Gastrocnemius medialis (tissue), 4 donors: ENCODE data around the gene DUOXA2.

Experiments
- CTCF ChIP-seq, 5 experiments: fragments of 450-650 bp in 3 of 5; fragments of 200-600 bp in 2 of 5; sonication (generic) in 2 of 5; IDR thresholded peaks in 4 of 5; conservative IDR thresholded peaks in 1 of 5; 1 replicate in 4 of 5; 2 replicates in 1 of 5; pipeline ENCODE4 v1.5.1; 2016 to 2019; ENCODE audit warnings: antibody characterized with exemption in 5 of 5, mild to moderate bottlenecking in 3 of 5, moderate library complexity in 3 of 5
- POLR2A ChIP-seq, 2 donors: fragments of 450-650 bp; IDR thresholded peaks; one replicate each; pipeline ENCODE4 v1.6.1; 2017; ENCODE audit warnings: antibody characterized with exemption in 2 of 2, mild to moderate bottlenecking in 2 of 2, moderate library complexity in 2 of 2

- TF ChIP-seq CTCF (IDR thresholded peaks at IDR 0.05 in 4 of 5, conservative IDR thresholded peaks at IDR 0.05 in 1 of 5) (no peak), POLR2A (IDR thresholded peaks at IDR 0.05) (no peak)
Measured at GRCh38 chr15:45105586-45105985, 8.5 kb upstream of the DUOXA2 start.
